AG04449 (cell line): Measurements from ENCODE around the gene GPR137.
"Not testable (repeated sequence)": the region's sequence is repeated elsewhere in the genome, so short reads cannot be mapped to it uniquely, and the experiment has no call there.

Experiments
- CTCF ChIA-PET: fragments of 350-600 bp; formaldehyde crosslinking; extraction: SDS; loops from one replicate; lab custom pipeline; 2021; ENCODE audit warnings: antibody characterized with exemption; lab: Yijun Ruan, JAX
- POLR2A ChIA-PET: fragments of 400-600, 350-600 bp; formaldehyde crosslinking; extraction: SDS; loops from one replicate; lab custom pipeline; 2020; ENCODE audit warnings: antibody characterized with exemption, inconsistent platforms; lab: Yijun Ruan, JAX
- DNase-seq: peaks from one replicate; pipeline ENCODE4 v3.0.0-alpha.2; 2010; ENCODE audit warnings: low read depth, low spot score
- H3K4me3 ChIP-seq: 2 replicates; pipeline ENCODE4 v1.5.1; 2011; ENCODE audit warnings: low read depth, mild to moderate bottlenecking, control low read depth, low read length
- TF ChIP-seq, protein P1 (sequence below): IDR thresholded peaks from one replicate; pipeline ENCODE4 v1.5.1; 2011; ENCODE audit warnings: mild to moderate bottlenecking, moderate library complexity, low read length, control low read depth, inconsistent platforms; ENCODE audit not compliant: insufficient read depth; ENCODE audit errors: missing control alignments

Gene GPR137

DNA sequence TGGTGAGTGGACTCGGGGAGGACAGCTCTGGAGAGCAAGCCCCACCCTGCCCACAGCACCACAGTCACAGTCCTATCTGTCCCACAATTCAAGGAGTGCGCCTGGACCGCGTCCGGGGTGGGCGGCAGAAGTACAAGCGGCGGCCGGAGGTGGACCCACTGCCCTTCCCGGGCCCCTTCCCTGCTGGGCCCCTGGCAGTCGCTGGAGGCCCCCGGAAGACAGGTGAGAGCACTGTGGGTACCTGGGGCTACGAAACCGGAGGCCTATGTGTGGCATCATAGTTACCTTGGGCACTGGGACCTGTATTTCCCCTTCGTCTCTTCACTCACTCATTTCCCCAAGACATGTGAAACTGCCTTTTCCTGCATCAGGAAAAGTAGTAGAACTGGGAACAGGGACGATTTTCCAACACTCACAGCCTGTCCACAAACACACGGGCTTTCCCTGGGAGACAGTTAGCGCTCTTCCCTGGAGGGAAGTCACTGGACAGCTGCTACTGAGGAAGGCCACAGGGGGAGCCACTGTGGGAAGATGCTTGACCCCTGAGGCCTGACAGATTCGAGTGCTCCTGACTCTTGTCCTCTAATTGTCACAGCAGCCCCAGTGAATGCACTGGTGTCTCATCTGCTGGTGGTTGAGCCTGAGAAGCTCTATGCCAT is 28.6 kb downstream of the GPR137 start:
- ChIA-PET POLR2A (interaction anchor here (0.8 kb wide), 1 partner anchor 68 kb away, joined by 3 read pairs; no protein-coding TSS in a partner anchor), CTCF (interaction anchor here (1.8 to 10.4 kb wide), 2 partner anchors 10 to 41 kb away, joined by 8 to 111 read pairs; partner anchors contain the start of genes CATSPERZ and ESRRA)
- H3K4me3 ChIP-seq = no peak overlapping the region
- DNase-seq = no peak
- TF ChIP-seq, protein P1, sequence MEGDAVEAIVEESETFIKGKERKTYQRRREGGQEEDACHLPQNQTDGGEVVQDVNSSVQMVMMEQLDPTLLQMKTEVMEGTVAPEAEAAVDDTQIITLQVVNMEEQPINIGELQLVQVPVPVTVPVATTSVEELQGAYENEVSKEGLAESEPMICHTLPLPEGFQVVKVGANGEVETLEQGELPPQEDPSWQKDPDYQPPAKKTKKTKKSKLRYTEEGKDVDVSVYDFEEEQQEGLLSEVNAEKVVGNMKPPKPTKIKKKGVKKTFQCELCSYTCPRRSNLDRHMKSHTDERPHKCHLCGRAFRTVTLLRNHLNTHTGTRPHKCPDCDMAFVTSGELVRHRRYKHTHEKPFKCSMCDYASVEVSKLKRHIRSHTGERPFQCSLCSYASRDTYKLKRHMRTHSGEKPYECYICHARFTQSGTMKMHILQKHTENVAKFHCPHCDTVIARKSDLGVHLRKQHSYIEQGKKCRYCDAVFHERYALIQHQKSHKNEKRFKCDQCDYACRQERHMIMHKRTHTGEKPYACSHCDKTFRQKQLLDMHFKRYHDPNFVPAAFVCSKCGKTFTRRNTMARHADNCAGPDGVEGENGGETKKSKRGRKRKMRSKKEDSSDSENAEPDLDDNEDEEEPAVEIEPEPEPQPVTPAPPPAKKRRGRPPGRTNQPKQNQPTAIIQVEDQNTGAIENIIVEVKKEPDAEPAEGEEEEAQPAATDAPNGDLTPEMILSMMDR = no peak

GRCh38 chr11:64314805-64315561 is 29.3 kb downstream of the GPR137 start:
- no peak overlapping the region for H3K4me3 ChIP-seq
- ChIA-PET CTCF (interaction anchor here (4.2 to 10.4 kb wide), 2 partner anchors 11 to 39 kb away, joined by 48 to 111 read pairs; partner anchors contain the start of genes CATSPERZ and ESRRA), POLR2A (interaction anchor here (0.8 kb wide), 1 partner anchor 69 kb away, joined by 3 read pairs; no protein-coding TSS in a partner anchor)
- no peak for DNase-seq
- TF ChIP-seq, protein P1 = no peak

DNA sequence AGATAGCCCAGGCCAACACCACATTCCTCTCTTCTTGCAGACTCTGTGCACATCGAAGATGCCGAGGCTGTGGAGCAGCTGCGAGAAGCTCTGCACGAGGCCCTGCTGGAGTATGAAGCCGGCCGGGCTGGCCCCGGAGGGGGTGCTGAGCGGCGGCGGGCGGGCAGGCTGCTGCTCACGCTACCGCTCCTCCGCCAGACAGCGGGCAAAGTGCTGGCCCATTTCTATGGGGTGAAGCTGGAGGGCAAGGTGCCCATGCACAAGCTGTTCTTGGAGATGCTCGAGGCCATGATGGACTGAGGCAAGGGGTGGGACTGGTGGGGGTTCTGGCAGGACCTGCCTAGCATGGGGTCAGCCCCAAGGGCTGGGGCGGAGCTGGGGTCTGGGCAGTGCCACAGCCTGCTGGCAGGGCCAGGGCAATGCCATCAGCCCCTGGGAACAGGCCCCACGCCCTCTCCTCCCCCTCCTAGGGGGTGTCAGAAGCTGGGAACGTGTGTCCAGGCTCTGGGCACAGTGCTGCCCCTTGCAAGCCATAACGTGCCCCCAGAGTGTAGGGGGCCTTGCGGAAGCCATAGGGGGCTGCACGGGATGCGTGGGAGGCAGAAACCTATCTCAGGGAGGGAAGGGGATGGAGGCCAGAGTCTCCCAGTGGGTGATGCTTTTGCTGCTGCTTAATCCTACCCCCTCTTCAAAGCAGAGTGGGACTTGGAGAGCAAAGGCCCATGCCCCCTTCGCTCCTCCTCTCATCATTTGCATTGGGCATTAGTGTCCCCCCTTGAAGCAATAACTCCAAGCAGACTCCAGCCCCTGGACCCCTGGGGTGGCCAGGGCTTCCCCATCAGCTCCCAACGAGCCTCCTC is 30.2 kb downstream of the GPR137 start:
- CTCF ChIA-PET = interaction anchor here (2.0 to 10.4 kb wide), 4 partner anchors 12 to 38 kb away, joined by 14 to 111 read pairs (median 34); partner anchors contain the start of genes CATSPERZ and ESRRA
- POLR2A ChIA-PET, DNase-seq: not testable (repeated sequence)
- peak overlapping the region; percentile 96 for H3K4me3 ChIP-seq

- ChIA-PET CTCF (interaction anchor here (0.9 to 10.4 kb wide), 8 partner anchors 12 to 168 kb away, joined by 3 to 111 read pairs (median 11); partner anchors contain the start of genes CATSPERZ and ESRRA), POLR2A (interaction anchor here (0.9 to 1.6 kb wide), 7 partner anchors 11 to 109 kb away, joined by 3 to 12 read pairs (median 4); partner anchors contain the start of genes ESRRA and PPP1R14B)
- no peak for DNase-seq
Measured at GRCh38 chr11:64316672-64317324, 31.1 kb downstream of the GPR137 start.

DNA sequence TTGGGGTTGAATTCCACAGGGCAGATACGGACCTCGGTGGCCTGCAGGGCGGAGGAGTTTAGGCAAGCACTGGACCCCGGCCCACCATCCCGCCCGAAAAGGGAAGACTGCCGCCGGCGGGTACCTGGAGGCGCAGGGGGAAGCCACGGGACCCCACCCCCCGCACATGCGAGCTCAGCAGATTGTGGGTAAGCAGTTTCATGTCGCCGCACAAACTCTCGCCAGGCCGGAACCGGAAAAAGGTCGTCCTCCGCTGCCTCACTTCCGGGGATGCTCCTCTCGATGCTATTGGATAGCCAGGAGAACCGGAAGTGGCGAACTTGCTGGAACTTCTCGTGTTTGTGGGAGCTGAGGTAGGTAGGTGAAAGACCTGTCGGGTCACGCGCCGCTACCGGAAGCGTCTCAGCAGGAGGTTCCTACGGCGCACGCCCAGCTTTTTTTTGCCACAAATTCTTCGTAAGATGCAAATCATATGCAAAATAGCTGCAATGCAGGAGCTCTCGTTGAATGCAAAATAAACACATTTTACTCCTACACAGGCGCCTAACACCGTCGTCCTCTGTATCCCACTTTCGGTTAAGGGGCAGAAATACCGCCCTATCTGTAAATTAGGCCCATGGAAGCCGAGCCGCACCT is 31.8 kb downstream of the GPR137 start, which contains the start of gene TRMT112:
Gene TRMT112, minus strand, starts transcription at position 235 of the 636 bp plus-strand sequence. Its CDS starts 33 bp downstream, at position 202.
- CTCF ChIA-PET = interaction anchor here (0.6 to 10.4 kb wide), 16 partner anchors 8 to 317 kb away, joined by 3 to 111 read pairs (median 4); partner anchors contain the start of genes CATSPERZ, ESRRA and RPS6KA4
- peak within 1 kb of the TSS; percentile 96 for H3K4me3 ChIP-seq
- TF ChIP-seq, protein P1 = no peak
- POLR2A ChIA-PET = interaction anchor here (0.6 to 1.6 kb wide), 19 partner anchors 9 to 1501 kb away, joined by 3 to 14 read pairs (median 4); partner anchors contain the start of genes ESRRA, GPR137, PPP1R14B and STIP1
- peak; percentile 90 for DNase-seq

More at GRCh38 chr11:64316672-64317324, 31.1 kb downstream of the GPR137 start:
- TF ChIP-seq, protein P1 = no peak
- H3K4me3 ChIP-seq = peak overlapping the region; percentile 96
